ENCODE measurements around the gene SFSWAP. TPM values are rescaled to one million over a fixed set of nuclear protein-coding genes. Genes with fewer than 3 reads are reported as not detected.

The SFSWAP gene
- total and polyA plus RNA-seq, 5 experiments from 2014 or later, result 14.8 to 108 (median 23.3) TPM

DNA sequence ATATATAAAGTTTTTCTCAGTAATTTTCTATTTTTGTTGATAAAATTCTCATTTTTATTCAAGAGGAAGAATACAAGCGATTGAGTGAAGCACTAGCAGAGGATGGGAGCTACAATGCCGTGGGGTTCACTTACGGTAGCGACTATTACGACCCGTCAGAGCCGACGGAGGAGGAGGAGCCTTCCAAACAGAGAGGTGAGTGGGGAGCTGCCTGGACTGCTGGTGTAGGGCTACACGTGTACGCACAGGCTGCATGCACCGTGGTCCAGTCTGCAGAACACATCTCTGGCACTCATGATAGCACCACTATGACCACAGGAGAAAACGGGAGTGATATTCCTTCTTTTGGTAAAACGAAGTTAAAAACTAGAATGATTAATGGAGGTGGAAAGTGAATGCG lies 3.9 kb downstream of the SFSWAP start:
- DNase-seq (no peak), ATAC-seq (no peak)
- no peak overlapping the region for H3K27ac Mint-ChIP-seq
- no peak overlapping the region for H3K4me3 Mint-ChIP-seq
- no peaks in the 10 kb centered on the region for H3K9me3 Mint-ChIP-seq
- H3K36me3 Mint-ChIP-seq, result peaks cover 0 to 60% (median 14%) of the 10 kb centered on the region in 3 donors
- POLR2A ChIA-PET, result no interaction called here
- no peaks in the 10 kb centered on the region for H3K27me3 Mint-ChIP-seq
- H3K4me1 Mint-ChIP-seq, result peaks cover 9 to 29% (median 21%) of the 10 kb centered on the region in 4 donors

DNA sequence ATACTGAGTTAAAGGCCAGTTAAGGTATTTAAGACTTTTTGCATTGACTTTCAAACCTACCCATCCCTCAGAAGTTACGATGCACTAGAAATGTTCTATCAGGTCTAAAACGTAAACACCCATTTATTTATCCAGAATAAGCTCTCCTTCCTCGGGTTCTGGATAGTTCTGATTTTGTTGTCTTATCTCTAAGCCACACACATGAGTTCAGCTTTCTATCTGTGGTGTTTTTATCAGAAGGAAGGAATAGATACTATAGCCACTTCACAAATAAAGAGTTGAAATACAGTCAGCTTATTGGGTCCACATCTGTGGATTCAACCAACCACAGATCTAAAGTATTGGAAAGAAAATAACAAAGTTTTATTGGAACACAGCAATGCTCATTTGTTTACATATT lies 5.4 kb downstream of the SFSWAP start:
- peaks cover 9 to 22% (median 14%) of the 10 kb centered on the region in 4 donors for H3K4me1 Mint-ChIP-seq
- H3K4me3 Mint-ChIP-seq, result peak overlapping the region in 1 of 10 donors; percentile 17
- H3K27ac Mint-ChIP-seq, result no peak overlapping the region
- H3K27me3 Mint-ChIP-seq, result no peaks in the 10 kb centered on the region
- DNase-seq (no peak), ATAC-seq (no peak)
- no peaks in the 10 kb centered on the region for H3K9me3 Mint-ChIP-seq
- POLR2A ChIA-PET, result interaction anchor here (0.9 kb wide), 1 partner anchor 42 kb away, joined by 3 read pairs; no protein-coding TSS in a partner anchor
- H3K36me3 Mint-ChIP-seq, result peaks cover 0 to 75% (median 21%) of the 10 kb centered on the region in 3 donors

DNA sequence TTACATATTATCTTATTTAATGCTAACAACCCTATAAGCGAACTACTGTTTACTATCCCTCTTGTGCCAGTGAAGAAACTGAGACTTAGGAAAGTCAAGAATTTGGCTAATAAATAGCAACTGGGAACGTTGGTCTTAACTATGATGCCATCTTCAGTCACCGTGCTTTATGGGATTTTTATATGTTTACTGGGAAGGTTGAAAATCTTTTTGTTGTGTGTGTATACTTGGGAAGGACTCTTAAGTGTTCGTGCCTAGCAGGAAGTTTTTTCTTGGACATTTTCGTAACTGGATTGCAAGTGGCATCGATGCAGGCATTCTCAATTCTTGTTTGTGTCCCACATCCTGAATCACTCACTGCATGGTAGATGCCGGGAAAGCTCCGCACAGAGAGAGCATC lies 9.4 kb downstream of the SFSWAP start:
- peaks cover 0 to 93% (median 14%) of the 10 kb centered on the region in 3 donors for H3K36me3 Mint-ChIP-seq
- peaks cover 4 to 18% (median 13%) of the 10 kb centered on the region in 4 donors for H3K4me1 Mint-ChIP-seq
- no peak for DNase-seq
- no peaks in the 10 kb centered on the region for H3K9me3 Mint-ChIP-seq
- ATAC-seq, result no peak
- H3K27ac Mint-ChIP-seq, result peak overlapping the region in 2 of 10 donors; percentile 11 to 56
- no peaks in the 10 kb centered on the region for H3K27me3 Mint-ChIP-seq
- POLR2A ChIA-PET, result interaction anchor here (1.3 kb wide), 1 partner anchor 8 kb away, joined by 3 read pairs; no protein-coding TSS in a partner anchor
- H3K4me3 Mint-ChIP-seq, result no peak overlapping the region

DNA sequence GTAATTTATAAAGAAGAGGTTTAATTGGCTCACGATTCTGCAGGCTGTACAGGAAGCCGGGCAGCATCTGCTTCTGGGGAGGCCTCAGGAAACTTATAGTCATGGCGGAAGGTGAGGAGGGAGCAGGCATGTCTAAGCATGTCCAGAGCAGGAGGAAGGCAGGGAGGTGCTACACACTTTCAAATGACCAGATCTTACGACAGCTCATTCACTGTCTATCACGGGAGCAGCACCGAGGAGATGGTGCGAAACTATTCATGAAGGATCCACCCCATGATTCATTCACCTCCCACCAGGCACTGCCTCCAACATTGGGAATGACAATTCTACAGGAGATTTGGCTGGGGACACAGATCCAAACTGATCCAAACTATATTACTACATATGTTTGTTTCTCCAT lies 10.0 kb downstream of the SFSWAP start:
- DNase-seq, result no peak
- Mint-ChIP-seq H3K4me1 (peaks cover 4 to 18% (median 13%) of the 10 kb centered on the region in 4 donors), H3K4me3 (no peak overlapping the region), H3K27me3 (no peaks in the 10 kb centered on the region), H3K27ac (no peak overlapping the region), H3K36me3 (peaks cover 0 to 93% (median 14%) of the 10 kb centered on the region in 3 donors), H3K9me3 (no peaks in the 10 kb centered on the region)
- no peak for ATAC-seq
- POLR2A ChIA-PET, result interaction anchor here (1.3 kb wide), 1 partner anchor 8 kb away, joined by 3 read pairs; no protein-coding TSS in a partner anchor

DNA sequence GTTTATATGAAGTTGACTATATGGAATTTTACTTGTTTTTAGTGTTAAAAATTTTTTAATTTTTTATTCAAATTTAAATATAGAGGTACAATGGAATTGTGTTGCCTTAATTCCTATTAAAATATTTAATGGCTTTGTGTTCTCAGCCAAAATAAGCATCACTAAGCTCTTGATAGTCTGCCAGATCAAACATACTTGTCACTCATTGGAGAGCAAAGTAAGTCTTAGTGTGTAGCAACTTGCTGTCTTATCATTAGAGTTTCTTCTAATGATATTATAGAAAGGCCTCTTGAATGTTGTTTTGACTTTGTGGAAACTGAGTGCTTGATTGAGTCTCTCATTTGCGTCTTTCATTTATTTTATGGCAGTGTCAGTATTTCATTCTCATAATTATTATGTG lies 10.7 kb downstream of the SFSWAP start:
- peaks cover 0 to 93% (median 14%) of the 10 kb centered on the region in 3 donors for H3K36me3 Mint-ChIP-seq
- no peaks in the 10 kb centered on the region for H3K9me3 Mint-ChIP-seq
- no peak for ATAC-seq
- peaks cover 4 to 18% (median 13%) of the 10 kb centered on the region in 4 donors for H3K4me1 Mint-ChIP-seq
- H3K27ac Mint-ChIP-seq, result no peak overlapping the region
- H3K4me3 Mint-ChIP-seq, result no peak overlapping the region
- H3K27me3 Mint-ChIP-seq, result no peaks in the 10 kb centered on the region
- no peak for DNase-seq
- POLR2A ChIA-PET, result interaction anchor here (1.3 kb wide), 1 partner anchor 9 kb away, joined by 3 read pairs; no protein-coding TSS in a partner anchor

DNA sequence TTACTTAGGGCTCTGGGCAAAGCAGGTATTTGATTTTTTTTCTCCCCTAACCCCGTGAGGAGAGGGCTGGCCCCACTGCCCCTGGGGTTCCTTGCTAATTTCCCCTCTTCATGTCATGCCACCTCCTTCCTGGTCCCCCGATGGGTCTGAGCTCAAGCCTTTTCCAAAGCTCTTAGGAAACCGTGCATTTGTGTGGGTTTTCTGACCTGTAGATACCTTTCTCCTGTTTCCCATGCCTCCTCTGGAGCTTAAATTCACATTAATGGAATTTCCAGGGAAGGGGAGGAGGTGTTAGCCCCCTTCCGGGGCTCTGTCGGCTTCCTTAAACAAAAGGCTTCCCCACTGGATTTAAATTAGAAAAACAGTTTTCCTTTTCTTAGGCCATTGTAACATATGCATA lies 12.6 kb downstream of the SFSWAP start:
- Mint-ChIP-seq H3K4me3 (no peak overlapping the region), H3K4me1 (peaks cover 4 to 18% (median 13%) of the 10 kb centered on the region in 4 donors), H3K9me3 (no peaks in the 10 kb centered on the region), H3K27ac (peak overlapping the region in 2 of 10 donors; percentile 29 to 48), H3K27me3 (no peaks in the 10 kb centered on the region), H3K36me3 (peaks cover 0 to 96% (median 17%) of the 10 kb centered on the region in 3 donors)
- no peak for ATAC-seq
- DNase-seq, result no peak
- POLR2A ChIA-PET, result interaction anchor here (1.3 kb wide), 1 partner anchor 13 kb away, joined by 4 read pairs; the partner anchor contains the start of gene SFSWAP

DNA sequence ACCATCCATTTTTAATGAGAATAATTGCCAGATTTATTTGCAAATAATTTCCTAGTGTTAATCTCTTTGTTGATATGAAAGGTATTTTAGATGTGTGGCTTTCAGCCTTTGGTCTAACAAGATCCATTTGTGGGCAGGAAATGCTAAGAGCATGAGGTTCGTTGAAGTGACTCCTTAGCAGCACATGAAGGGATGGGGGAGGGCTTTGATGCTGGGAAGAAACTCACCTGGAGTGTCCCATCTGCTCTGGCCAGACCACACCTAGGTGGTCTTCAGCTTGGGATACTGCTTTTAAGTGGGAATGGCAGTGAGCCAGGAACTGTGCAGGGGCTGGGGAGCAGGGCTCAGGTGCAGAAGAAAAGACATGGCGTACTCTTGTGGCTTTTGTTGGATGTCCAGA lies 13.6 kb downstream of the SFSWAP start:
- no peak overlapping the region for H3K4me3 Mint-ChIP-seq
- no peaks in the 10 kb centered on the region for H3K9me3 Mint-ChIP-seq
- H3K4me1 Mint-ChIP-seq, result peaks cover 4 to 18% (median 13%) of the 10 kb centered on the region in 4 donors
- peak overlapping the region in 1 of 10 donors; percentile 51 for H3K27ac Mint-ChIP-seq
- POLR2A ChIA-PET, result no interaction called here
- no peaks in the 10 kb centered on the region for H3K27me3 Mint-ChIP-seq
- ATAC-seq, result no peak
- no peak for DNase-seq
- H3K36me3 Mint-ChIP-seq, result peaks cover 0 to 96% (median 16%) of the 10 kb centered on the region in 3 donors

DNA sequence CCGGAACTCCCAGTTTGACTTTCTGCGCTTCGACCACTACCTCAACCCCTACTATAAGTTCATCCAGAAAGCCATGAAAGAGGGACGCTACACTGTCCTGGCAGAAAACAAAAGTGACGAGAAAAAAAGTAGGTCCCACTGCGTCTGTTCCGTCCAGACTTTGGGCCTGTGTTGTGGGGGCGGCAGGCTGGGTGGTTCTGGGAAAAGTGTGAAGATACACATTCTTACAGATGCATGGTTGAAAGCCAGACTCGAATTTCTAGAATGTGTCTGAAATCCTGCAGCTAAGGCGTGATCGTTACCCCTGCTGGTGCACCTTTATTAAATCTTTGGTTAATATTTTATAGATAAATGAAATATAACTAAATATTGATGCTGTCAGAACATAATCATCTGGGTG lies 14.6 kb downstream of the SFSWAP start:
- Mint-ChIP-seq H3K36me3 (peaks cover 0 to 96% (median 20%) of the 10 kb centered on the region in 3 donors), H3K9me3 (no peaks in the 10 kb centered on the region), H3K27me3 (no peaks in the 10 kb centered on the region), H3K4me3 (no peak overlapping the region), H3K4me1 (peaks cover 4 to 18% (median 13%) of the 10 kb centered on the region in 4 donors), H3K27ac (peak overlapping the region in 1 of 10 donors; percentile 37)
- ATAC-seq, result no peak
- no peak for DNase-seq
- POLR2A ChIA-PET, result no interaction called here

DNA sequence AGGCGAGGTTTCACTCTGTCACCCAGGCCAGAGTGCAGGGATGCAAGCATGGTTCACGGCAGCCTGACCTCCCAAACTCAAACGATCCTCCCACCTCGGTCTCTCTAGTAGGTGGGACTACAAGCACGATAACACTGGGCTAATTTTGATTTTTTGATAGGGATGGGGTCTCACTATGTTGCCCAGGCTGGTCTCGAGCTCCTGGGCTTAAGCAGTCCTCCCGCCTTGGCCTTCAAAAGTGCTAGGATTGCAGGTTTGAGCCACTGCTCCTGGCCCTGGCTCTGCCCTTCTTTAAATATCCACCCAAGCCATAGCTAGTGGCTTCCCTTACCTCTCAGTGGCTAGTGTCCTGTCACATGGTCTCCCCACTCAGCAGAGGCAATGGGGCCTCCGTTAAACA lies 17.8 kb downstream of the SFSWAP start:
- no peak for DNase-seq

DNA sequence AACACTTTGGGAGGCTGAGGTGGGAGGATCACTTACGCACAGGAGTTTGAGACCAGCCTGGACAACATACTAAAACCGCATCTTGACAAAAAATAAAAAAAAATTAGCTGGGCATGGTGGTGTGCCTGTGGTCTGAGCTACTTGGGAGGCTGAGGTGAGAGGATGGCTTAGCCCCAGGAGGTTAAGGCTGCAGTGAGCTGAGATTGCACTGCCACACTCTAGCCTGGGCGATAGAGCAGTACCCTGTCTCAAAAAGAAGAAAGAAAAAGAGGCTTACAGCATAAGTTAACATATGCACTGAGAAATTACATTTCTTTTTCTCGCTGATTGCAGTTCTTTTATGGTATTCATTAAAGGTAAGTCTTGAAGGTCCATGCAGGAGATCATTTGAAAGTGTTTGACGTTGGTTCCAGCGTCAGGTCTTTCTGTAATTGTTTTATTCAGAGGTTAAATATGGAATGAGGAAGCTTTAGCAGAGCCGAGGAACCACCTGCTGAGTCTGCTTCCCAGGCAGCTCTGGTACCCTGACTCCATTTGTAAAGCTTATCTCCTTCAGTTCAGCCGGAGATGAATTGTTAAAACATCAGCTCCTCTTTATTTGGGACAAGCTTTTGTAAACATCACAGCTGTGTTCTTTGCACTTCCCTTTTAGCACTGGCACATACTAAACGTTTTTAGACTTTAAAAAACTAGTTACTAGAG lies 18.5 kb downstream of the SFSWAP start:
- no peak for ATAC-seq
- Mint-ChIP-seq H3K4me3 (no peak overlapping the region), H3K9me3 (no peaks in the 10 kb centered on the region), H3K36me3 (peaks cover 0 to 97% (median 16%) of the 10 kb centered on the region in 3 donors), H3K27me3 (no peaks in the 10 kb centered on the region), H3K4me1 (peaks cover 0 to 4% (median under 1%) of the 10 kb centered on the region in 4 donors), H3K27ac (no peak overlapping the region)
- POLR2A ChIA-PET, result no interaction called here
- DNase-seq, result no peak

More for the DNA sequence above, 17.8 kb downstream of the SFSWAP start:
- Mint-ChIP-seq H3K4me1 (peaks cover 0 to 7% (median under 1%) of the 10 kb centered on the region in 4 donors), H3K4me3 (no peak overlapping the region), H3K27me3 (no peaks in the 10 kb centered on the region), H3K36me3 (peaks cover 0 to 97% (median 16%) of the 10 kb centered on the region in 3 donors), H3K27ac (no peak overlapping the region), H3K9me3 (no peaks in the 10 kb centered on the region)
- POLR2A ChIA-PET, result no interaction called here
- no peak for ATAC-seq

DNA sequence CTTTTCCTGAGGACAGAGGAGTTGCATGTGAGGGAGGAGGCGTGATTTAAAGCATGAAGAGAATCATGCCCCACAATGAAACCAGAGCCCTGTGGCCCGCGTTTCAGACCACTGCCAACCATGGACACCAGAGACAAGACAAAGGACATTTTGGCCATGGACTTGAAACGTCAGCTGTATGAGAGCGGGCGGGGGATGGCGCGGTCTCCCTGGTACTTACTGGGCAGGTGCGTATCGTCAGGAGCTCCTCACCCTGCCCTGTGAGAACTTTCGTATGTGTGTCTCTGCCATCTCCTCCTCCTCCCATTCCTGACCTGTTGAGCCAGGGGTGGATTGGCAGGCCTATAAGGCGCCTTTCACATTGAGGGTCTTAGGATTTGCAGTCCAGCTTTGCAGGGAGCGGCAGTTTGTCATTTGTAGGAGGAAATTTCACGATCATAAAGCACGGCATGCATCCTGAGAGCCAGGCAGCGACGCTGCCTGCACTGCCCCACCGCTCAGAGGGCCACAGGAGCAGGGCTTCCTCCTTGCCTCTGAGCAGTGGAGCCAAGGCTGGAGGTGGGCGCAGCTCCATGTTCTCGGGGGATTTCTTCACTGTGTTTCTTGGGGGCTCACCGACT lies 22.2 kb downstream of the SFSWAP start:
- POLR2A ChIA-PET, result no interaction called here
- ATAC-seq (no peak), DNase-seq (no peak)
- H3K27ac Mint-ChIP-seq, result peak overlapping the region in 1 of 10 donors; percentile 85
- no peaks in the 10 kb centered on the region for H3K9me3 Mint-ChIP-seq
- H3K4me3 Mint-ChIP-seq, result no peak overlapping the region
- peaks cover 0 to 5% (median under 1%) of the 10 kb centered on the region in 4 donors for H3K4me1 Mint-ChIP-seq
- H3K36me3 Mint-ChIP-seq, result peaks cover 0 to 92% (median 9%) of the 10 kb centered on the region in 3 donors
- no peaks in the 10 kb centered on the region for H3K27me3 Mint-ChIP-seq

DNA sequence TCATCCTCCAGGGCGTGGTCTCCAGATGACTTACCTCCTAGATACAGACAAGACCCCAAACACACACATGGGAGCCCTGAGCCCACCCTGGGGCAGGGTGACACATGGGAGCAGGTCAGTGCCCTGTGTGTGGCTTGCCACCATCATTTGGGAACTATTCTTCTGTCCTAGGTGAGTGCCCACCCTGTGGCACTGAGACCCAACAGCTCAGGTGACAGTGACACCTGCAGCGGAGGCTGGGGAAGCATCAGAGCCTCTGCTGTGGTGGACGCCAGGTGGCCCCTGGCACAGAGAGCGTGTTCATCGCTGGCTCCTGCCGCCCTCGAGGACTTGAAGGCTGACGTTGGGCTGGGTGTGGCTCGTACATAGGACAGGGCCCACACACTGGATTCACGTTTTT lies 23.0 kb downstream of the SFSWAP start:
- ATAC-seq (no peak), DNase-seq (no peak)
- H3K4me1 Mint-ChIP-seq, result peaks cover 0 to 6% (median under 1%) of the 10 kb centered on the region in 4 donors
- no peak overlapping the region for H3K4me3 Mint-ChIP-seq
- no peaks in the 10 kb centered on the region for H3K9me3 Mint-ChIP-seq
- H3K36me3 Mint-ChIP-seq, result peaks cover 0 to 86% (median 8%) of the 10 kb centered on the region in 3 donors
- peak overlapping the region in 1 of 10 donors; percentile 53 for H3K27ac Mint-ChIP-seq
- H3K27me3 Mint-ChIP-seq, result no peaks in the 10 kb centered on the region
- POLR2A ChIA-PET, result no interaction called here
